GM18511 (cell line): ENCODE data around the gene IL2RG.
A peak's percentile ranks its signal among the peaks of the same experiment; 100 is the strongest.

Experiments
- ATAC-seq: cut with Tn5 transposase; IDR thresholded peaks from one replicate; pipeline ENCODE4 v1.9.1; 2021; ENCODE audit warnings: mild to moderate bottlenecking, moderate library complexity; ENCODE audit not compliant: unreplicated experiment

IL2RG gene

GRCh38 chrX:71111141-71111843 lies at the start of gene IL2RG:
Gene IL2RG (minus strand): TSS chrX:71111577. CDS start chrX:71111539, 38 bp downstream.
- peak; percentile 87 for ATAC-seq

- ATAC-seq = no peak
These were observed 49.1 kb upstream of the IL2RG start for GRCh38 chrX:71160475-71160874.

GRCh38 chrX:71159335-71159734 lies 48.0 kb upstream of the IL2RG start:
- no peak for ATAC-seq

- no peak for ATAC-seq
These were observed 47.2 kb upstream of the IL2RG start for GRCh38 chrX:71158603-71159002.

GRCh38 chrX:71154641-71155040 lies 43.3 kb upstream of the IL2RG start:
- ATAC-seq = no peak

- no peak for ATAC-seq
These were observed 42.8 kb upstream of the IL2RG start for GRCh38 chrX:71154196-71154595.

- ATAC-seq = no peak
These were observed 40.0 kb upstream of the IL2RG start for GRCh38 chrX:71151366-71151765.

- ATAC-seq = no peak
These were observed 36.9 kb upstream of the IL2RG start for GRCh38 chrX:71148278-71148663.

GRCh38 chrX:71147496-71148277 lies 36.3 kb upstream of the IL2RG start:
- no peak for ATAC-seq

- no peak for ATAC-seq
These were observed 33.3 kb upstream of the IL2RG start, which contains the start of gene NLGN3 for GRCh38 chrX:71144651-71145050. Gene NLGN3 (plus strand): TSS chrX:71144841. CDS start chrX:71147750, 2,909 bp downstream.

- ATAC-seq = no peak
These were observed 32.1 kb upstream of the IL2RG start for GRCh38 chrX:71143508-71143907.

- ATAC-seq = no peak
These were observed 29.1 kb upstream of the IL2RG start for GRCh38 chrX:71140440-71140839.

GRCh38 chrX:71131510-71131909 lies 20.1 kb upstream of the IL2RG start:
- no peak for ATAC-seq

- ATAC-seq = peak; percentile 90
These were observed 17.8 kb upstream of the IL2RG start for GRCh38 chrX:71128915-71129765.

GRCh38 chrX:71128166-71128833 lies 16.9 kb upstream of the IL2RG start:
- ATAC-seq = no peak

- peak; percentile 20 for ATAC-seq
These were observed 7.7 kb upstream of the IL2RG start for GRCh38 chrX:71118985-71119535.

- ATAC-seq = peak; percentile 93
These were observed 6.9 kb upstream of the IL2RG start, which contains the start of gene MED12 for GRCh38 chrX:71118032-71118984. Gene MED12 (plus strand): TSS chrX:71118596. CDS start chrX:71118755, 159 bp downstream.

- ATAC-seq = no peak
These were observed 6.0 kb upstream of the IL2RG start for GRCh38 chrX:71117358-71117757.

GRCh38 chrX:71111921-71112431 lies 599 bp upstream of the IL2RG start:
- ATAC-seq = peak; percentile 34
